GM12878 (cell line): ENCODE measurements around the gene SIRT7. TPM values are rescaled to one million over a fixed set of nuclear protein-coding genes. Genes with fewer than 3 reads are reported as not detected.

Experiments
- ATAC-seq: fragments of 200-7000 bp; cut with Tn5 transposase; 3 replicates; pipeline ENCODE4 v1.9.1; 2020; ENCODE audit warnings: mild to moderate bottlenecking, moderate library complexity
- BruUV-seq: library from RNA; stranded (reverse); fragments of 400-500 nt; replicated peaks from 2 replicates; lab custom pipeline; 2021; lab: Mats Ljungman, UMichigan
- CTCF ChIA-PET: fragments of 300-600 bp; sonication (Branson Sonifier 250); formaldehyde crosslinking; extraction: SDS; loops from one replicate; lab custom pipeline; 2021; ENCODE audit warnings: inconsistent platforms; lab: Yijun Ruan, JAX
- POLR2A ChIA-PET: fragments of 350-600 bp; formaldehyde crosslinking; extraction: SDS; loops from one replicate; lab custom pipeline; 2021; ENCODE audit warnings: inconsistent platforms; lab: Charles Lee
- RAD21 ChIA-PET: fragments of 300-600 bp; sonication (Branson Sonifier 250); formaldehyde crosslinking; loops from one replicate; lab custom pipeline; 2023; ENCODE audit warnings: antibody characterized with exemption; ENCODE audit not compliant: unreplicated experiment; lab: Charles Lee
- SMC1A ChIA-PET: fragments of 300-600 bp; sonication (Branson Sonifier 250); formaldehyde crosslinking; loops from one replicate; lab custom pipeline; 2023; ENCODE audit not compliant: unreplicated experiment, uncharacterized antibody; lab: Charles Lee
- DNase-seq: peaks from one replicate; pipeline ENCODE4 v3.0.0-alpha.2; 2011; ENCODE audit warnings: low read depth, low spot score
- FAIRE-seq: peaks from 3 replicates; lab custom pipeline; 2011; peaks lifted over from hg19 to GRCh38; lab: Jason Lieb, UNC
- H2AFZ ChIP-seq: 2 replicates; pipeline ENCODE4 v1.6.0; 2011; ENCODE audit warnings: low read depth, low read length, control low read depth; ENCODE audit not compliant: control insufficient read depth
- H3K27ac ChIP-seq: 2 replicates; pipeline ENCODE4 v1.5.1; 2011; ENCODE audit warnings: control low read depth; ENCODE audit not compliant: control insufficient read depth, insufficient read depth
- H3K27me3 ChIP-seq, 2 experiments: replicated peaks in 1 of 2; 2 replicates each; pipeline versions ENCODE4 v1.6.0 to v1.6.1; 2011; ENCODE audit warnings: low read length in 1 of 2; ENCODE audit not compliant: control insufficient read depth in 2 of 2, insufficient read depth in 2 of 2
- H3K36me3 ChIP-seq, 2 experiments: 2 replicates each; pipeline ENCODE4 v1.5.1; 2011; ENCODE audit warnings: low read length in 1 of 2; ENCODE audit not compliant: control insufficient read depth in 2 of 2, insufficient read depth in 2 of 2
- H3K4me1 ChIP-seq: 2 replicates; pipeline ENCODE4 v1.6.1; 2011; ENCODE audit warnings: mild to moderate bottlenecking, low read length, moderate library complexity, mixed read lengths; ENCODE audit not compliant: control insufficient read depth, insufficient read depth
- H3K4me2 ChIP-seq: 2 replicates; pipeline ENCODE4 v1.6.0; 2011; ENCODE audit warnings: control low read depth; ENCODE audit not compliant: control insufficient read depth, insufficient read depth
- H3K4me3 ChIP-seq: fragments of 200-600 bp; sonication (generic); 2 replicates; pipeline ENCODE4 v1.5.1; 2016
- H3K79me2 ChIP-seq: 2 replicates; pipeline ENCODE4 v1.6.0; 2011; ENCODE audit warnings: low read length; ENCODE audit not compliant: control insufficient read depth, insufficient read depth
- H3K9ac ChIP-seq: 2 replicates; pipeline ENCODE4 v1.8.0; 2011; ENCODE audit warnings: low read length, control low read depth, mixed read lengths; ENCODE audit not compliant: control insufficient read depth, insufficient read depth
- H3K9me3 ChIP-seq: replicated peaks from 3 replicates; pipeline ENCODE4 v1.5.1; 2011; ENCODE audit warnings: mild to moderate bottlenecking, low read length; ENCODE audit not compliant: control insufficient read depth, insufficient read depth
- H4K20me1 ChIP-seq: 2 replicates; pipeline ENCODE4 v1.6.0; 2011; ENCODE audit not compliant: control insufficient read depth, insufficient read depth
- FOXK2 ChIP-seq: fragments of 450-650 bp; IDR thresholded peaks from 2 replicates; pipeline ENCODE4 v1.6.1; 2017; ENCODE audit warnings: mild to moderate bottlenecking, moderate library complexity
- GATAD2B ChIP-seq: fragments of 450-650 bp; conservative IDR thresholded peaks from 2 replicates; pipeline ENCODE4 v1.6.1; 2017; ENCODE audit warnings: low read depth, mild to moderate bottlenecking, moderate library complexity
- MYC ChIP-seq: IDR thresholded peaks from 2 replicates; pipeline ENCODE4 v1.6.1; 2011; ENCODE audit warnings: mild to moderate bottlenecking, low read length, moderate library complexity, inconsistent platforms; ENCODE audit not compliant: insufficient read depth, insufficient replicate concordance, insufficient read length, severe bottlenecking
- POLR2A ChIP-seq: IDR thresholded peaks from 2 replicates; pipeline ENCODE4 v1.6.1; 2011; ENCODE audit warnings: low read depth, mild to moderate bottlenecking, low read length
- POLR2AphosphoS5 ChIP-seq: IDR thresholded peaks from 2 replicates; pipeline ENCODE4 v1.6.1; 2011; ENCODE audit warnings: mild to moderate bottlenecking, low read length, inconsistent platforms
- TARDBP ChIP-seq: IDR thresholded peaks from 2 replicates; pipeline ENCODE4 v1.6.1; 2016; ENCODE audit warnings: borderline replicate concordance
- WGBS: methylation state at CpG from one replicate; pipeline ENCODE4 v1.1.6; 2016; ENCODE audit warnings: low lambda C conversion rate; ENCODE audit not compliant: insufficient replicate concordance, insufficient coverage; ENCODE audit errors: missing lambda C conversion rate; 5-methylcytosine and 5-hydroxymethylcytosine counted together
- in situ Hi-C: fragments of 300-500 bp; cut with MboI; formaldehyde crosslinking; loops from 9 replicates; pipeline ENCODE4 v1.14.3; 2018; ENCODE audit warnings: mixed read lengths
- intact Hi-C: fragments of 100-400 bp; cut with micrococcal nuclease; formaldehyde crosslinking; loops from one replicate; pipeline ENCODE4 v1.14.2; 2022; ENCODE audit not compliant: unreplicated experiment
- polyA plus RNA-seq, 11 experiments: library from polyadenylated mRNA; depleted of rRNA in 4 of 11; unstranded in 6 of 11; stranded (reverse) in 5 of 11; fragments of >200 nt; fragmentation: Nextera tagmentation in 4 of 11; fragmentation: Illumina TruSeq in 1 of 11; extraction: Ambion mirVana in 4 of 11; extraction: Trizol in 1 of 11; gene quantifications; 1 replicate in 1 of 11; 2 replicates in 10 of 11; pipeline versions ENCODE4 v1.2.1 to v1.2.3, GENCODE V29; 2011 to 2016; ENCODE audit warnings: inconsistent platforms in 2 of 11, missing spikeins in 2 of 11, low read depth in 1 of 11
- total RNA-seq, 4 experiments: library from RNA; depleted of rRNA in 3 of 4; stranded (reverse); fragments of >200 nt in 3 of 4; fragmentation: Illumina TruSeq in 1 of 4; extraction: Trizol in 1 of 4; gene quantifications; 2 replicates each; pipeline versions ENCODE4 v1.2.1 to v1.2.3, GENCODE V29; 2013 to 2021
- TF ChIP-seq, protein P1 (sequence below), 3 experiments: IDR thresholded peaks in 2 of 3; conservative IDR thresholded peaks in 1 of 3; 2 replicates each; pipeline ENCODE4 v1.5.1; 2011; ENCODE audit warnings: low read depth in 3 of 3, low read length in 3 of 3, mild to moderate bottlenecking in 3 of 3, control low read depth in 2 of 3, moderate library complexity in 2 of 3, inconsistent platforms in 1 of 3, mixed read lengths in 1 of 3; ENCODE audit not compliant: control insufficient read depth in 2 of 3, insufficient read depth in 1 of 3; ENCODE audit errors: extremely low read depth in 1 of 3

Gene SIRT7
- total and polyA plus RNA-seq, 10 of the 15 experiments (the other 5 are each of a cell fraction or from before 2014, with no cell fraction given): 1.2 to 56.2 (median 22.7) TPM

DNA sequence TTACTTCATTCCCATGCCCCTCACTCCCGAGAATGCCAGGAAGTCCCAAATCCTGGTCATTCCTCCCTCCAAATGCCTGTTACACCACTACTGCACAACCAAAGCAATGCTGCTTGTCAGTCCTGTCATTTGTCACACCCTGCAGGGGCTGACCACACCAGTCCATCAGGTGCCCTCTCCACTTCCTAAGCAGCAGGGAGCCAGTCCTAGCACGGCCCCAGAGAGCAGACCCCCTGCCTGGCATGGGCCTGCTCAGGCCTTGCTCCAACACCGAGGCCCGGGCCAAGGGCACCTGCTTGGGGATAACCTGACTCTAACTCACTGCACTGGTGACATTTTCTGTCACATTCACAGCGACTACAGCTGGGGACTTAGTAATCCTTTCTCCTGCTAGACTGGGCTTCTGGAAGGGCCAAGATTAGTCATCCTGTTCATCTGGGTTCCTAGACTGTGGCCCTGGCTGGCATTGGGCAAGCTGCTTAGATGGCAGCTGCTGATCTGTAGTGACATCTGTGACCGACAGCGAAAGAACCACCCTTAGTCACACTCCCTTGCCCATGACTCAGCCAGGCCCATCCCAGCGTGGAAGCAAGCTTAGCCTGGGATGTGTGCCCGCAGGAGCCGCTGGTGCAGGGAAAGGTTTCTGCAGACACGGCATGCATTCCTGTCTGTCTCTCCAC, 32.0 kb downstream of the SIRT7 start:
- RAD21 ChIA-PET: no interaction called here
- ATAC-seq: no peak
- H4K20me1 ChIP-seq: 0 out of 2 replicates have a peak, but pooled peaks cover 3% of the 10 kb centered on the region
- peaks cover 26 to 29% of the 10 kb centered on the region in 2 experiments; a peak in 3 of 4 replicates for H3K36me3 ChIP-seq
- DNase-seq: no peak
- H3K4me3 ChIP-seq: no peak overlapping the region
- no peaks in the 10 kb centered on the region for H3K27me3 ChIP-seq
- H2AFZ ChIP-seq: no peak overlapping the region
- TF ChIP-seq POLR2A (peak; percentile 26), TARDBP (no peak), FOXK2 (no peak), POLR2AphosphoS5 (peak; percentile 43; the same call in 1 of the 2 replicates), GATAD2B (no peak), MYC (no peak)
- TF ChIP-seq, protein P1, sequence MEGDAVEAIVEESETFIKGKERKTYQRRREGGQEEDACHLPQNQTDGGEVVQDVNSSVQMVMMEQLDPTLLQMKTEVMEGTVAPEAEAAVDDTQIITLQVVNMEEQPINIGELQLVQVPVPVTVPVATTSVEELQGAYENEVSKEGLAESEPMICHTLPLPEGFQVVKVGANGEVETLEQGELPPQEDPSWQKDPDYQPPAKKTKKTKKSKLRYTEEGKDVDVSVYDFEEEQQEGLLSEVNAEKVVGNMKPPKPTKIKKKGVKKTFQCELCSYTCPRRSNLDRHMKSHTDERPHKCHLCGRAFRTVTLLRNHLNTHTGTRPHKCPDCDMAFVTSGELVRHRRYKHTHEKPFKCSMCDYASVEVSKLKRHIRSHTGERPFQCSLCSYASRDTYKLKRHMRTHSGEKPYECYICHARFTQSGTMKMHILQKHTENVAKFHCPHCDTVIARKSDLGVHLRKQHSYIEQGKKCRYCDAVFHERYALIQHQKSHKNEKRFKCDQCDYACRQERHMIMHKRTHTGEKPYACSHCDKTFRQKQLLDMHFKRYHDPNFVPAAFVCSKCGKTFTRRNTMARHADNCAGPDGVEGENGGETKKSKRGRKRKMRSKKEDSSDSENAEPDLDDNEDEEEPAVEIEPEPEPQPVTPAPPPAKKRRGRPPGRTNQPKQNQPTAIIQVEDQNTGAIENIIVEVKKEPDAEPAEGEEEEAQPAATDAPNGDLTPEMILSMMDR (IDR thresholded peaks at IDR 0.05 in 2 of 3, conservative IDR thresholded peaks at IDR 0.05 in 1 of 3; ENCODE audit: control insufficient read depth in 2 of 3, extremely low read depth in 1 of 3, insufficient read depth in 1 of 3, low read depth in 3 of 3, low read length in 3 of 3): no peak
- in situ Hi-C loops: no loop called here
- H3K4me2 ChIP-seq: no peak overlapping the region
- no peak overlapping the region for H3K9ac ChIP-seq
- CTCF ChIA-PET: interaction anchor here (1.6 kb wide), 1 partner anchor 13 kb away, joined by 5 read pairs; no protein-coding TSS in a partner anchor
- intact Hi-C loops: no loop called here
- no peaks in the 10 kb centered on the region for H3K9me3 ChIP-seq
- no TSS peak for BruUV-seq
- H3K4me1 ChIP-seq: peaks cover 15% of the 10 kb centered on the region
- 85% methylated on average over 11 of the region's 11 CpGs for WGBS
- peaks cover 30% of the 10 kb centered on the region for H3K79me2 ChIP-seq
- SMC1A ChIA-PET: no interaction called here
- no peak overlapping the region for H3K27ac ChIP-seq
- no peak for FAIRE-seq
- POLR2A ChIA-PET: interaction anchor here (1.1 to 1.4 kb wide), 3 partner anchors 13 to 28 kb away, joined by 3 to 6 read pairs (median 3); no protein-coding TSS in a partner anchor
